Measurements from ENCODE around the gene MGRN1. TPM values are rescaled to one million over a fixed set of nuclear protein-coding genes. Genes with fewer than 3 reads are reported as not detected.

Gene MGRN1
- total and polyA plus RNA-seq, 11 donors = 17.9 to 75.0 (median 38.0) TPM

- no peaks in the 10 kb centered on the region for H3K27me3 ChIP-seq
- peaks cover 0 to 27% (median 8%) of the 10 kb centered on the region in 12 donors for H3K4me1 ChIP-seq
- ATAC-seq = no peak
- intact Hi-C loops (cut with DNase I) = no loop called here
- H3K27ac ChIP-seq = peak overlapping the region in 1 of 12 donors; percentile 62
- no peak overlapping the region for H3K4me3 ChIP-seq
- TF ChIP-seq CTCF (IDR thresholded peaks at IDR 0.05) = no peak
- TF ChIP-seq POLR2A (IDR thresholded peaks at IDR 0.05) = no peak
- peaks cover 0 to 21% (median 0%) of the 10 kb centered on the region in 9 donors for H3K36me3 ChIP-seq
- H3K9me3 ChIP-seq = no peaks in the 10 kb centered on the region
- 87 to 95% (median 89%) methylated on average over 5 of the region's 5 CpGs for WGBS, 4 donors
- DNase-seq = no peak
These were observed 16.7 kb downstream of the MGRN1 start for GRCh38 chr16:4641306-4641687.

DNA sequence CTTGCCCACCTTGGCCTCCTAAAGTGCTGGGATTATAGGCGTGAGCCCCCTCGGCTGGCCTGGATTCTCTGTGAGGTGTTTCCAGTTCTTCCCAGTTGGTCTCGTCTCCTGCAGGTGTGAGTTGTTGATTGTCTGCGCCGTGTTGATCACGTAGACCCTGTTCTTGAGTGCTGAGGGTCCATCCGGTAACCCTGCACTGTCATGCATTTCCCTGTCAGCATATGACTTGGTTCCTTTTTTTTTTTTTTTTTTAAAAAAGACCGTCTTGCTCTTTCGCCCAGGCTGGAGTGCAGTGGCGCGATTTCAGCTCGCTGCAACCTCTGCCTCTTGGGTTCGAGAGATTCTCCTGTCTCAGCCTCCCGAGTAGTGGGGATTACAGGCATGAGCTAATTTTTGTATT is 17.3 kb downstream of the MGRN1 start:
- intact Hi-C loops (cut with DNase I) = no loop called here
- ATAC-seq (no peak), DNase-seq (no peak)
- H3K27ac ChIP-seq = peak overlapping the region in 1 of 12 donors; percentile 62
- peaks cover 0 to 27% (median 8%) of the 10 kb centered on the region in 12 donors for H3K4me1 ChIP-seq
- H3K27me3 ChIP-seq = no peaks in the 10 kb centered on the region
- TF ChIP-seq CTCF (IDR thresholded peaks at IDR 0.05) = no peak
- TF ChIP-seq POLR2A (IDR thresholded peaks at IDR 0.05) = no peak
- peaks cover 0 to 21% (median 0%) of the 10 kb centered on the region in 9 donors for H3K36me3 ChIP-seq
- H3K9me3 ChIP-seq = no peaks in the 10 kb centered on the region
- no peak overlapping the region for H3K4me3 ChIP-seq
- 88 to 96% (median 90%) methylated on average over 14 of the region's 14 CpGs for WGBS, 4 donors

- no peak overlapping the region for H3K4me3 ChIP-seq
- no peak for DNase-seq
- peaks cover 0 to 52% (median 17%) of the 10 kb centered on the region in 9 donors for H3K36me3 ChIP-seq
- H3K27me3 ChIP-seq = no peaks in the 10 kb centered on the region
- 94 to 97% (median 96%) methylated on average over 14 to 22 of the region's 22 CpGs for WGBS, 4 donors
- ATAC-seq = no peak
- H3K9me3 ChIP-seq = no peaks in the 10 kb centered on the region
- intact Hi-C loops (cut with DNase I) = no loop called here
- TF ChIP-seq POLR2A (IDR thresholded peaks at IDR 0.05) (no peak), CTCF (IDR thresholded peaks at IDR 0.05) (no peak)
- H3K4me1 ChIP-seq = peaks cover 0 to 6% (median 0%) of the 10 kb centered on the region in 12 donors
- H3K27ac ChIP-seq = no peak overlapping the region
These were observed 22.4 kb downstream of the MGRN1 start for GRCh38 chr16:4646773-4647643.

DNA sequence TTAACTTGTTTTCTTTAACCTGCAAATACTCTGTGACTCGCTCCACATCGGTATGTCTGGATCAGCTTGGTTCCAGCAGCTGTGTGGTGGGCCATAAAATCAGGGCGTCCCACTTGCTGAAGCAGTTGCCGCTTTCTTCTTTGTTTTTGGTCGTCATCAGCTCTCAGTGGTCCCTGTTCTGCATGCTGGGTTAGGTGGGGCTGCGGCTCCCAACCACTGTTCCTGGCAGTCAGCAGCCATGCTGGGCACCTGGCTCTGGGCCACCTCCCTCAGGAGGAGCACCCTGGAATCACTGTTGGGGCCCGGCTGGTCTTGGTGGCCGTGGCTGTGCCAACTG is 23.0 kb downstream of the MGRN1 start:
- Histone ChIP-seq H3K27ac (no peak overlapping the region), H3K9me3 (no peaks in the 10 kb centered on the region), H3K4me3 (no peak overlapping the region), H3K36me3 (peaks cover 0 to 58% (median 23%) of the 10 kb centered on the region in 9 donors), H3K27me3 (no peaks in the 10 kb centered on the region), H3K4me1 (peaks cover 0 to 5% (median 0%) of the 10 kb centered on the region in 12 donors)
- ATAC-seq = no peak
- TF ChIP-seq CTCF (IDR thresholded peaks at IDR 0.05) (no peak), POLR2A (IDR thresholded peaks at IDR 0.05) (no peak)
- intact Hi-C loops (cut with DNase I) = no loop called here
- WGBS, 4 donors = 94 to 97% (median 95%) methylated on average over 8 of the region's 8 CpGs
- no peak for DNase-seq
